Pons (tissue), 1 donor: ENCODE data around the gene PIP4K2A.

Experiments used
- DNase-seq: peaks from one replicate; pipeline ENCODE4 v3.0.0-alpha.2; 2016; ENCODE audit warnings: low spot score

PIP4K2A gene

DNA sequence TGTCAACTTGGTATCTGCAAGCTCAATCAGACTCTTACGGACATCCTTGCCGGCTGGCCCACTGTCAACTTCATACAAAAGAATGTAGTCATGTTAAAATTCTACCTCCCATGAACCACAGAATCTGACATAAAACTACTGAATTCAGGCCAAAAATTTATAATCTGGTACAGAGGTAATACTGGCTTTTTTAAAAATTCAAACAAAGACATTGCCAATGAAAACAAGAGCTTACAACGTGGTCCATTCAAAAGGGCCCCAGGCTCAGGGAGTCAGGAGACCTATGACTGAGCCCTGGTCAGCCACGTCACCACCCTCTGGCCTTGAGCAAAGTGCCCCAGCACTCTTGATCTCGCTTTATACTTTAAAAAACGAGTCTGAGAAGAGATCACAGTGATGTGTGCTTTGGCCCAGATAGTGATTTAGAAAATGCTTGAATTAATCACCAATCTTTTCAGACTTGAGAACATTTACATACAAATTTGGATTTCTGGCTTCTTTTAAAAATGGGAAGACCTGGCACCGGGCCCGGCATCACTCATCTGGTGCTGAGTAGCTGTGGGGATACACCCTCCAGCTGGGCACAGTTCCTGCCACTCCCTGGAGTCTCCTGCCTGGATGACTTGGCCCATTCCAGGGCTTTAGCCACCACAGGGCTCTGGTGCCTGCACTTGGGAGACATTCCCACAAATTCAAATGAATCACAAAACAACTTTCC, 94.1 kb downstream of the PIP4K2A start:
- DNase-seq: no peak

GRCh38 chr10:22619101-22619500, 95.3 kb downstream of the PIP4K2A start:
- no peak for DNase-seq

DNA sequence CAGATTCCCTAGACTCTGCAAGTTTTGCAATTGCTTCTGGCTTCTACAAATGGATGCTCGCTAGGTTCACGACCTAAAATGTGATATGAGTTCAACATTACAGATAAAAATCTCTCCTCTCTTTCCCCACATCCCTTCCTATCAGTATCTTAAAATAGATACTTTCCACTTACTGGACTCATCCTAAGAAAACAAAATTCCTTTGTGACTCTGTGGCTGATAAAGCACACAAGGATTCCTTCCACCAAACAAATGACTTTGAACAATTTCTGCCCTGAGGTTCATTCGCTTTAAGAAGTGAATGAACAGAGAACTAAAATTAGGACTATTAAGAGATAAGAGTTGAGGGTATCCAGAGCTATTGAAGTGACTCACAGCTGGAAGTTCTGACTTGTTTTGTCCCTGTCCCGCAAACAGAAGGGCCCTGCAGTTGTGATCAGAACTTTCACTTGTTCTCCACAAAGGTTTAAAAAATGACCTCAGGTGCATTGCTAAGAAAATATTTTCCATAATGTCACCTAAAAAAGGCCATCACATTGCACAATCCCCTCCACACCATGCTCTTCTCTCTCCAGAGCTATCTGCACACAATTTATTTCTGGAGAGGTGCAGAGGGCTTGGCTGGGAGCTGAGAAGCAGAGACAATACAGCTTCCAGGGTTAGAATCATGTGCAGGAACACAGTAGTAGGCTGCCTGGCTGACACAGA, 96.1 kb downstream of the PIP4K2A start:
- DNase-seq: no peak

- no peak for DNase-seq
These were observed 96.9 kb downstream of the PIP4K2A start for GRCh38 chr10:22617516-22617915.

GRCh38 chr10:22617051-22617450, 97.3 kb downstream of the PIP4K2A start:
- DNase-seq: no peak

DNA sequence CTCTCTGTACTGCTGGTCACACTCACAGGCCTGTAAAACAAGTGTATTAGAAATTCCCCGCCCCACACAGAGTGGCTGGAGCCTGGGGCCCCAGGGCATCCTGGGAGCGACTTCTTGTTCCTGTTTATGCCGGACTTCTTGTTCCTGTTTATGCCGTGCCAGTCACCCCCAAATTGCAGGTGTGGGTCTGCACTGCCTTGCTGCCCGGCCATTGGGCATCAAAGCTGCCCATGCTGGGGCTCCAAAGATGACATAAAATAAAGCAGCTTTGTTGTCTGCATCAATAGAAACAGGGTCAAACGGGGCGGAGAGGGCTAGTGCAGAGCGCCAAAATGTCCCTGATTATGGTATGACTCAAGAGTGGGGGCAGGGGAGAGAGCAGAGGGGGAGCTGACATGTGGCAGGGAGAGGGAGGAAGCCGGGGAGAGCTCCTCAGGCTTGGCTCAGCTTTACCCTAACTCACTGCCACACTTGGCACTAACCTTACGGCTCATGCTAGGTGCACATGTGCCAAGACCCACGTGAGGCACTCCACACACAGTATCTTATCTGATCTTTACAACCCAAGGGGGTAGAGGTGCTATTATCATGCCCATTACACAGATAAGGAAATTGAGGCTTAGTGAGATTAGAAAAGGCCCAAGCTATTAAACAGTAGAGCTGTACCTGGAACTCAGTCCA, 98.4 kb downstream of the PIP4K2A start:
- DNase-seq: peak; percentile 94

DNA sequence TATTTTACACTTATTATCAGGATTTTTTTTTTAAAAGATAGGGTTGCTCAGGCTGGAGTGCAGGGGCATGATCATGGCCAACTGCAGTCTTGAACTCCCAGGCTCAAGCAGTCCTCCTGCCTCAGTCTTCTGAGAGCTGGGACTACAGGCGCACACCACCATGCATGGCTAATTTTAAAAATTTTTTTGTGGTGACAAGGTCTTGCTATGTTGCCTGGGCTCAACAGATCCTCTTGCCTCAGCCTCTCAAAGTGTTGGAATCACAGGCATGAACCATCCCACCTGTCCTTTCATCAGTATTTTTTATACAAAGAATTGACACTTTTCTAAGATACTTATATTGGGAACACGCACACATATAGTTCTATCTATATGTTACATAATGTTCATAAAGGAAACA, 99.3 kb downstream of the PIP4K2A start:
- no peak for DNase-seq

GRCh38 chr10:22613011-22613410, 101.4 kb downstream of the PIP4K2A start:
- no peak for DNase-seq

DNA sequence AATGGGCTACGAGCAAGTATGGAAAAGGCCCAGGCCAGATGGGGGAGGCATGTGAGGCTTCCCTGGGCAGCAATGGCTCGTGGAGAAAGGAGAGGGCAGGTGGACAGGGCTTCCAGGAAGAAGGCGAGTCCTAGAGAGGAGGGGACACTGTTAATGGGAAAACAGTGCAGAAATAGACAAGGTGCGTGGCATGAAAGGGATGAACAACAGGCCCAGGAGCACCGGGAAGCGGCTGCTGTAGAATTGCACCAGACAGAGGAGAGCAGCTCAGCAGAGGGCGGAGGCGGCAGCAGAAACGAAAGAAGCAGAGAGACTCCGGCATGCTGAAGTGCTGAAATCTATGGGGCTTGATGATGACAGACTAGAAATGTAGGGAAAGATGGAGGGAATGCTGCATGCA, 102.1 kb downstream of the PIP4K2A start:
- no peak for DNase-seq

DNA sequence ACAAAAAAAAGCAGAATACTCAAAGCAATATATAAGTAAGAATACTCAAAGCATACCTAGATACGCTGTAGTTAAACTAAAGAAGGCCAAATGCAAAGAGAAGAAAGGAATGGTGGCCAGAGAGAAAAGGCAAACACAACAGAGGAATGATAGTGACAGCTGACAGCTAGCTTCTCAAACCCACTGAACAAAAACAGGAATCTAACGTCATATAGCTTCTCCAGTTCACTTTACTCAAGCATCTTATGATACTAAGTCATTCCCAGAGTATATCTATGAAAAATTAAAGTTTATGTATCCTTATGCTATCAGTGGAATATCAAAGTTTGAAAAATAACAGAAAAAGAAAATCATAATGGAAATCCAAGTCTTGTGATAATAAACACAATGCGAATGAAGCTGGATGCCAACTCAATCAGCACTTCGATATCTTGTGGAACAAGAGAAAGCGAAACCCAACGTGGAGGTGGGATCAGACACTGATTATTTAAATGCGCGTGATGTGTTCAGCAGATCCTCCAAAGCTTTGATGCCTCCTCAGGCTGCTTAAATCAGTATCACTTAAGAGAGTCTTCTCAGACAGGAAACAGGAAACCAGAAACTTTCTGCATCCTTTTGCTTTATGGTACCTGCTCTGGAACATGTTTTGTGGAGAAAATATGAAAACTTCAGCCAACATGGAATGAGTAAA, 102.8 kb downstream of the PIP4K2A start:
- DNase-seq: no peak

DNA sequence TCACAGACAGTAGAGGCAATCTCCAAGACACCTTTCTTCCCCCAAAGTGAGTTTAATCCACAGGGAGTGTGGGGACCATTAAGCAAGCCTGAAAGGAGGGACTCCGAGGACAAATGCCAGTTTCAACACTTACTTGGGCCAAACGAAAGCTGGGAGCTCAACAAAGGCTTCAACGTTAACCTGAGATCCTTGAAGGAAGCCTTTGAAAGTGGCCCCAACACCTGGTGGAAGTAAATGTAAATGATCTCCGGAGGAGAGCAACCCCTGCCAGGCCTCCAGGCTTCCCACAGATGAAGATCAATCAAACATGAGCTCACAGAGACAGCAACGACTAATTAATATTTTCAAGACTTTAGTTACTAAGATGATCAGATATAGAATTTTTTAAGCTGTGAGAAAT, 103.8 kb downstream of the PIP4K2A start:
- no peak for DNase-seq

DNA sequence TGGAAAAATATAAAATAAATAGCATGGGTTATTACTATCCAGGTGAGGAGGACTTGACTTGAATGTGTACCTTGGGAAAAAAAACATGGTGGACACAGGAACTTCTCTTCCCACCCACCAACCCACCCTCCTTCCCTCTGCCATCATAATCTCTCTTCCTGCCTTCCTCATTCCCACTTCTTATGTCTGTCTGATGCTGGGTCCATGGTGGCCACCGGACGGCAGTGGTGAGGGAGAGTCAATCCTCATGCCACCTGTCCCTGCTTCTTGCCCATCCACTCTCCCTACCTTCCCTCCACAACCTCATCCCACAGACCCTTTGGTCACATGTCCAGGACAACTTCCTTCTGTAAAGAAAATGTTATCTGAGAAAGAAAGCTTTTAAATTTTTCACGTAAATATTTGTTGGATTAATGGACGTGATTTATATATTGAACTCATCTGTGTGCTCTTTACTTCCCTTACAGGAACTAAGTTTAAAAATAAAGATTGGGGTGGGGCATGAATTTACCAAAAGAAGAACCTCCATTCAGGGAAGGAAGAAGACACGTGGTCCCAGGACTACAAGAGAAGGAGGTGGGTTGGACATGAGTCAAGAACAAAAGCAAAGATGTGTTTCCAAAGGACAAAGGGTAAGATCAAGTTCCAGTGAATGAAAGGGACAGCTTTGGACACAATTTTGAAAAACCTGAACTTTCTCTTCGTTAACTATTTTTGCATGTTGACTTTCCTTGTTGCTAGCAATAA, 104.5 kb downstream of the PIP4K2A start:
- no peak for DNase-seq

DNA sequence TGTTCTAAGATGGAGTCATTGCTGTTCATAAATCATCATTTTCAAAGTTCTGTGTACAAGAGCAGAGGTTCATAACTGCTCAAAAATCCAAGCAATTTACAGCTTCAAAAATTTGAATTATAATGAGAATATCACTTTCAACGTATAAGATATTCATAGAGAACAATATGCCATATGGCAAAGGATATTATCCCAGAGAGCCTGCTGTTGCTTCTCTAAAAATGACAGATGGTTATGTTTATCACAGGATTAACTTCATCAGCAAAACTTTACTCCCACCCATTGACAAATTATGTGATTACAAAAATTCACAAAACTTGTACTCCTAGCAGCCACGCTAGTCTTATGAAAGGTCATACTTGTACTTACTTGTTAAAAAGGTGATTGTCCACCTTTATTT, 105.1 kb downstream of the PIP4K2A start:
- no peak for DNase-seq

GRCh38 chr10:22607261-22607660, 107.1 kb downstream of the PIP4K2A start:
- no peak for DNase-seq

DNA sequence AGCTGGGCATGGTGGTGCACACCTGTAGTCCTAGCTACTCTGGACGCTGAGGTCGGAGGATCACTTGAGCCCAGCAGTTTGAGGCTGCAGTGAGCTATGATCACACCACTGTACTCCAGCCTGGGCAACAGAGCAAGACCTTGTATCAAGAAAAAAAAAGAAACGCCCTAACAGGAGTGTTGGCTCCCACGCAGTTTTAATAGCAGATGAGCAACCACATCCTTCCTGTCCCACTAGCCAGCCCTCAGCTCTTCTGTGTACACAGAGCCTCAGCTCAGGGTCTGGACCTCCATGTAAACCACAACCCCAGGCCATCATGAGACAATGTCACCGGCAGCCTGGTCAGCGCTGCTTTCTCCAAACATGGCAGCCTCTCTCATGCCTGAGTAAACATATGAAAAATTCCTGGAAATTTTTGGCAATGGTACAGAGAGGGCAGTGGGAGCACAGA, 108.2 kb downstream of the PIP4K2A start:
- no peak for DNase-seq

DNA sequence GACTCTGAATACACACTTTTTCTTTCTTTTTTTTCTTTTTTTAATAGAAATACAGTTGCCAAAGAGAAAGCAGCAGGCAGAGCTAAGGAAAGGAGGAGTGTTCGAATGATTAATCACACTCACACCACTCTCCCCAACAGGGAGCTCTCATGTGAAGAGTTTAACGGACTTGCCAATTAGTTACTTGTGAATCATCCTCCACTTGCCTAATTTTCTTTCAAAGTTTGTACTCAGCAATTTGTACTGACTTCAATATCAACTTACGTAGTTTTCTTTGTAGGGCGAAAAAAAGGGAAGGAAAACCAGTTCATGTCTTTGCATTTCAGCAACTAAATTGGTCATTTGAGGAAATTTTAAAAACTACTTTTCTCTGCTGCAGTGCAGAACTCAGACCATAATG, 109.2 kb downstream of the PIP4K2A start:
- DNase-seq: peak; percentile 76

DNA sequence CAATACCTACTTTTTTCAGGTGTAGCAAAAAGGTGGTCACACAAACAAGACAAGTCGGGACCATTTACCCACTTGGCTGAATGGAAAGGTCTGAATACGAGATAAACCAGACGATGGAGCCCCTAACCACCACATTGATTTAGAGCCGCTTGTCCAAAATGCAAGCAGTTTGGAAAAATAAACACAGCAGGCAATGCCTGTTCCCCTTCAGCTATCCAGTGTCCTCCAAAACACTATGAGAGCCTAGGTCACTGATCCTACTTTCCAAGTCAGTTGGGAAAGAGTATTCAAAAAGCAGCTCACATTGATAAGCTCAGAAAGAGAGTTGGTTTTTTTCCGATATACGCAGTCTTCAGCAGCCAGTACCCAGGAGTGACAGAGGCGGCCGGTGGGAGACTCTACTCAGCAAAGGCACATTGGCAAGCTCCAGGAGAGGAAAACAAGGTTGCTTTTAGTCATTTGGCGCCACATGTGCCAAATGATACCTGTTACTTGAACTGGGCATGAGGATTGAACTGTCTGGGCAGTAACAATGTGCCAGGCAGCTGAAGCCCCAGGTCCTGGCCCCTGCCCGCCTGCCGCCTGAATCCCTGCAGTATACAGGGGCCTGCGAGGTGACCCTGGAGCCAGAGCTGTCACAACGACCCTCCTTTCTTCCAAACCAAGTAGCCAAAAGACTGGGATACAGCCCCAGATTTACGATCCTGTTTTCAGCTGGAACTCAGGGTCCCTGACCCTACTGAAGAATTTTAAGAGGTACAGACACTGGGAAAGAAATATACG, 109.8 kb downstream of the PIP4K2A start:
- no peak for DNase-seq

- no peak for DNase-seq
These were observed 110.8 kb downstream of the PIP4K2A start for GRCh38 chr10:22603581-22603980.

GRCh38 chr10:22601618-22602017, 112.8 kb downstream of the PIP4K2A start:
- no peak for DNase-seq

DNA sequence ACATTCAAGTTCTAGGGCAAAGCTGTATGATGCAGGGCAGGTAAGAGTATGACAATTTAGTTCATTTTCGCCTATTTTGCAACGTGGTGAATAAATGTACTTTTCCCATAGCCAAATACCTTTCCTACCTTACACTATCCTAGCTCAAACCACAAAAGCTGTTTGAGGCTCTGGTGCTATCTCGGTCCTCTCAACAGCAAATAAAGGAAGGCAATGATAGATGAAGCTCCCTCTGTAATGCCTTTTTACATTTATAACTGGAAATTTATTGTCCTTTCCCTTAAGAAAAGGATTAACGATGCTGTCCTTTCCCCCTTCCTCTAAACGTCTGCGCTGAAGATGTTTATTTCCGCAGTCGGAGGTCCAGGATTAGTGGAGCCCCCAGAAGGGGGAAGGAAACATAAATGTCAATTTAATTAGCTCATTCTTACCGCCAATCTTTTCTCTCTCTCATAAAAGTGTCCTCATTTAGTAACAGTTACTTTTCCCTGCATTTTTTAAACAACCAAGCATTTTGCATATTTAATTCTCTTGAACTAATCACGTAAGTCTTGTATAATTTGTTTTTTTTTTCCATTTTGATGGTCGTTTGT, 114.6 kb downstream of the PIP4K2A start:
- no peak for DNase-seq
